GM12891 (cell line): ENCODE results near the gene GEMIN8.

ENCODE experiments used
- POLR2A ChIP-seq: IDR thresholded peaks from 2 replicates; pipeline ENCODE4 v1.6.1; 2011; ENCODE audit warnings: low read depth, low read length, control low read depth
- POLR2AphosphoS5 ChIP-seq: IDR thresholded peaks from 2 replicates; pipeline ENCODE4 v1.6.1; 2011; ENCODE audit warnings: low read depth, low read length, control low read depth
- TAF1 ChIP-seq: IDR thresholded peaks from 2 replicates; pipeline ENCODE4 v1.6.1; 2011; ENCODE audit warnings: low read depth, low read length, control low read depth

- TF ChIP-seq POLR2A (no peak), POLR2AphosphoS5 (no peak), TAF1 (no peak)
Observed at GRCh38 chrX:14015294-14015693, 14.4 kb downstream of the GEMIN8 start.
